LoVo (cell line): ENCODE data around the gene PBX1.

ENCODE experiments used
- DNase-seq: peaks from one replicate; pipeline ENCODE4 v3.0.0-alpha.2; 2016; ENCODE audit warnings: low spot score

PBX1 gene

DNA sequence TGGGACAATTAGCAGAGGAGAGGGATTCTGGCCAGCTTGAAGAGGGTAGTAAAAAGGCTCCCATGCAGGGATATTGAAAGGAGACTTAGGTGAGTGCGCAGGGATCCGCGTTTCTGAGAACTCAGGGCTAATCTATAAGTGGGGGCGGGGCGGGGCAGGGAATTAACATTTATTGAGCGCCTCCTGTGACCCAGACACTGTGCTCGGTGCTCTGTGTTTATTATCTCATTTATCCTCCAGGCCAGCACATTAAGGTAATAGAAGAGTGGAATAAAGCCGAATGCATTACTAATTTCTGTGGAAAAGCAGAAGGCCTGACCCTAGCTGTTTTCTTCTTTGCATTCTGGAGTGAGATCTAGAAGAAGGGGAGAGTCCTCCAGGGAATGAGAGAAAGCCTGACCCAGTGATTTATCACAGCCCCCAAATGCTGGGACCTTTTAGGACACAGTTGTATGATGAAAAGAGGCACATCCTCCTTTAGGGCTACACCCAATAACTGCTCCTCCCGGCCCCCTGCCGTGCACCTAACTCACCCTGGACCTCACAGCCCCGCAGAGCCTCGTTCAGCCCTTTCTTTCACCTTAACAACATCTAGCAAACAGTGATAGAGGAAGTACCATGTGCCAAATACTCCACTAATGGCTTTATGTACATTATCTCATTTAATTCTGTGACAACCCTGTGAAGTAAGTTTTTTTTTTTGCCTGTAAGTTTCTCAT lies 317.6 kb downstream of the PBX1 start:
- DNase-seq: no peak

DNA sequence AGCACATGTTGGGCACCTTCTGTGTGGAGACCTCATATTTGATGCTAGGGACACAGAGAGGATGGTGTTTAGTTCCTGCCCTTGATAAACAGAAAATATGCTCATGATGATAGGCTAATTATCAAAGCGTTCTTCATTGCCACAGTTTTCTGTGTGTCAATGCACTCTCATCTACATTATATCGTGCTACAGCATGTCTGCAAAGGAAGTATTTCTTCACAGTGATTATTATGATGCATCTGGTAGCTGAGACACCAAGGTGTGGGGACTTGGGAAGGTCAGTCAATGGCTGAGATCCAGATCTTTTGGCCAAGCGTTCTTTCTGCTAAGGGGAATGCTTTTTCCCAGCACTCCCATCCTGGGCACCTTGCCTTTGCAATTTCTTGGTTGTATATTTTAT lies 321.2 kb downstream of the PBX1 start:
- DNase-seq: no peak

DNA sequence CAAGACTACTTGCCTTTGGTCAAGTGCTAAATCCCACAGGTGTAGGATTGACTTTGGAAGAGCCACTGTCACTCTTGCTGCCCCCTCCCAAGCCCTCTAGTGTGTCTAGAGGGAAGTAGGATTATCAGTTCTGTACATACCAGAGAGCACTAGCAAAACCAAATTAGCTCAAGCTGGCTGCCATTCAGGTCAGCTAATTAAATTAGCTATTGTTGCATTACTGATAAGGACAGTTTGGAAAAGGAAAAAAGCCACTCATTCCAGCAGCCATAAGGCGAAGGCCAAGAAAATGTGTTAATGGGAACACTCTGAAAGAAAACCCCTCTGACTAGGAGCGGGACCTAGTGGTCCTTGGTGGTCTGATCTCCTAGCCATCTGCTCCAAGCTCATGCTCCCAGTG lies 321.7 kb downstream of the PBX1 start:
- DNase-seq: no peak

GRCh38 chr1:164885311-164885710 lies 326.3 kb downstream of the PBX1 start:
- DNase-seq: no peak

GRCh38 chr1:164886101-164886500 lies 327.1 kb downstream of the PBX1 start:
- no peak for DNase-seq

- no peak for DNase-seq
Observed at GRCh38 chr1:164891615-164892014, 332.6 kb downstream of the PBX1 start.

- no peak for DNase-seq
Observed at GRCh38 chr1:164895026-164895912, 336.3 kb downstream of the PBX1 start.

GRCh38 chr1:164901031-164901430 lies 342.0 kb downstream of the PBX1 start:
- no peak for DNase-seq
